Esophagus squamous epithelium (tissue), 4 donors: ENCODE data around the gene FGF14.

ENCODE experiments used
- POLR2A ChIP-seq, 4 donors: fragments of 450-650 bp; IDR thresholded peaks; one replicate each; pipeline ENCODE4 v1.6.1; 2017; ENCODE audit warnings: antibody characterized with exemption in 4 of 4, mild to moderate bottlenecking in 4 of 4, moderate library complexity in 3 of 4
- TF ChIP-seq, protein P1 (sequence below), 6 experiments: fragments of 450-650 bp in 4 of 6; fragments of 200-600 bp in 2 of 6; sonication (generic) in 2 of 6; IDR thresholded peaks; one replicate each; pipeline ENCODE4 v1.5.1; 2016 to 2019; ENCODE audit warnings: antibody characterized with exemption in 6 of 6, mild to moderate bottlenecking in 4 of 6, moderate library complexity in 4 of 6

DNA sequence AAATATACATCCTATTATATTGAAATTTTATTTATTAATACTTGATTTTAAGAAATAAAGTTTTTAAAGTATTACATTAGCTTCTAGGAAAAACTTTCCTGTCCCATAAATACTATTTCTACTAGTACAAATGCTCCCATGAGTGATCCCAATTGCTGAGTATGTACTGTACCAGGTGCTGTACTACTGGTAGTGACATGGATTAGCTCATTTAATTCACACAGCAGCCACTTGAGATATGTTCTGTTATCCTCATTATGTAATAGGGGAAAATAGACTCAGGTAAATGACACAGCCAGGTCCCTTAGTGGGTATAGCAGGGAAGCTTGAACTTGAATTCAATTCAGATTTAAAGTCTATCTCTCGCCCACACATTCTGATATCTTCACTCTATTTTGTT lies 363.1 kb downstream of the FGF14 start:
- TF ChIP-seq, protein P1, sequence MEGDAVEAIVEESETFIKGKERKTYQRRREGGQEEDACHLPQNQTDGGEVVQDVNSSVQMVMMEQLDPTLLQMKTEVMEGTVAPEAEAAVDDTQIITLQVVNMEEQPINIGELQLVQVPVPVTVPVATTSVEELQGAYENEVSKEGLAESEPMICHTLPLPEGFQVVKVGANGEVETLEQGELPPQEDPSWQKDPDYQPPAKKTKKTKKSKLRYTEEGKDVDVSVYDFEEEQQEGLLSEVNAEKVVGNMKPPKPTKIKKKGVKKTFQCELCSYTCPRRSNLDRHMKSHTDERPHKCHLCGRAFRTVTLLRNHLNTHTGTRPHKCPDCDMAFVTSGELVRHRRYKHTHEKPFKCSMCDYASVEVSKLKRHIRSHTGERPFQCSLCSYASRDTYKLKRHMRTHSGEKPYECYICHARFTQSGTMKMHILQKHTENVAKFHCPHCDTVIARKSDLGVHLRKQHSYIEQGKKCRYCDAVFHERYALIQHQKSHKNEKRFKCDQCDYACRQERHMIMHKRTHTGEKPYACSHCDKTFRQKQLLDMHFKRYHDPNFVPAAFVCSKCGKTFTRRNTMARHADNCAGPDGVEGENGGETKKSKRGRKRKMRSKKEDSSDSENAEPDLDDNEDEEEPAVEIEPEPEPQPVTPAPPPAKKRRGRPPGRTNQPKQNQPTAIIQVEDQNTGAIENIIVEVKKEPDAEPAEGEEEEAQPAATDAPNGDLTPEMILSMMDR (IDR thresholded peaks at IDR 0.05): no peak
- TF ChIP-seq POLR2A (IDR thresholded peaks at IDR 0.05): no peak
